ENCODE measurements around the gene MAP2K6.

MAP2K6 gene

DNA sequence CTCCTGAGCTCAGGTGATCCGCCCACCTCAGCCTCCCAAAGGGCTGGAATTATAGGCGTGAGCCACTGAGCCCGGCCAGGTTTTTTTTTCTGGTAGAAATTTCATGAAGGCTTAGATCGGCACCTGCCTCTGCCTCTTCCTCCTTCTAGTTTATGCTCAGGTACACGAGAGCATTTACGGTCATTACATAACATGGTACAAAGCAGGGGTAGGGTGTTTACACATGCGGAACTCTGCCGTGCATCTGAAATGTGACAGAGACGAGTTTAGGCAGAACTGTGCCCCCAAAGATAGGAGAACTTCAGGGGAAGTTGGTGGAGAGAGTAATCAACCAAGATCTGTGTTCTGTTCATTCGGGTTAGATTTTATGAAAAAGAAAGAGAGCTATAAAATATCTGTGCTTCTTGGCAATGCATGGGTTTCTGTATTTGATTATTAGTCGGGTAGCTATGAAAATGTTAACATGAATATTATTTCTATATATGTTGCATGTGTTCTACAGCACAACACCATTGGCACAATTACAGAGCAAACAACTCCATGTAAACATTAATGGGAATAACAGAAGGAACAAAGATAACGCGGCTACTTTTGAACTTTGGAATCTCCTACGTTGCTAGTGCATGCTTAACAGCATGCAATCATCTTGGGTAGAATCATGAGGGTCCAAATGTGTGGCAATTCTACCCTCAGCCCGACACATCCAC, 23.5 kb upstream of the MAP2K6 start:
- Histone ChIP-seq H3K27me3 (peaks cover 7% of the 10 kb centered on the region; the same call in 1 of the 2 replicates), H3K4me1 (no peaks in the 10 kb centered on the region), H3K4me3 (ENCODE audit: low read depth, low read length) (no peak overlapping the region), H3K36me3 (no peaks in the 10 kb centered on the region), H3K9me3 (no peaks in the 10 kb centered on the region)
- TF ChIP-seq, protein P1, sequence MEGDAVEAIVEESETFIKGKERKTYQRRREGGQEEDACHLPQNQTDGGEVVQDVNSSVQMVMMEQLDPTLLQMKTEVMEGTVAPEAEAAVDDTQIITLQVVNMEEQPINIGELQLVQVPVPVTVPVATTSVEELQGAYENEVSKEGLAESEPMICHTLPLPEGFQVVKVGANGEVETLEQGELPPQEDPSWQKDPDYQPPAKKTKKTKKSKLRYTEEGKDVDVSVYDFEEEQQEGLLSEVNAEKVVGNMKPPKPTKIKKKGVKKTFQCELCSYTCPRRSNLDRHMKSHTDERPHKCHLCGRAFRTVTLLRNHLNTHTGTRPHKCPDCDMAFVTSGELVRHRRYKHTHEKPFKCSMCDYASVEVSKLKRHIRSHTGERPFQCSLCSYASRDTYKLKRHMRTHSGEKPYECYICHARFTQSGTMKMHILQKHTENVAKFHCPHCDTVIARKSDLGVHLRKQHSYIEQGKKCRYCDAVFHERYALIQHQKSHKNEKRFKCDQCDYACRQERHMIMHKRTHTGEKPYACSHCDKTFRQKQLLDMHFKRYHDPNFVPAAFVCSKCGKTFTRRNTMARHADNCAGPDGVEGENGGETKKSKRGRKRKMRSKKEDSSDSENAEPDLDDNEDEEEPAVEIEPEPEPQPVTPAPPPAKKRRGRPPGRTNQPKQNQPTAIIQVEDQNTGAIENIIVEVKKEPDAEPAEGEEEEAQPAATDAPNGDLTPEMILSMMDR (IDR thresholded peaks at IDR 0.05; ENCODE audit: low read depth, low read length): no peak
- DNase-seq: no peak

DNA sequence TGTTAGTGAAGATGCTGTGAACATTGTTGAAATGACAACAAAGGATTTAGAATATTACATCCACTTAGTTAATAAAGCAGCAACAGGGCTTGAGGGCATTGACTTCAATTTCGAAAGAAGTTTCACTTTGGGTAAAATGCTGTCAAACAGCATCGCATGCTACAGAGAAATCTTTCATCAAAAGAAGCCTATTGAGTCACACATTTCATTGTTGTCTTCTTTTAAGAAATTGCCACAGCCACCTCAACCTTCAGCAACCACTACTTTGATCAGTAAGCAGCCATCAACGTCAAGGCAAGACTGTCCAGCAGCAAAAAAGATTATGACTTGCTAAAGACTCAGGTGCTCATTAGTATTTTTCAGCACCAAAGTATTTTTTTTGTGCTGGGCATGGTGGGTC, 13.2 kb upstream of the MAP2K6 start:
- Histone ChIP-seq H3K9me3 (no peaks in the 10 kb centered on the region), H3K27me3 (no peaks in the 10 kb centered on the region), H3K36me3 (no peaks in the 10 kb centered on the region), H3K4me1 (no peaks in the 10 kb centered on the region), H3K4me3 (ENCODE audit: low read depth, low read length) (no peak overlapping the region)
- no peak for DNase-seq
- TF ChIP-seq, protein P1 (IDR thresholded peaks at IDR 0.05; ENCODE audit: low read depth, low read length): no peak

- H3K36me3 ChIP-seq: no peaks in the 10 kb centered on the region
- TF ChIP-seq, protein P1 (IDR thresholded peaks at IDR 0.05; ENCODE audit: low read depth, low read length): no peak
- no peaks in the 10 kb centered on the region for H3K4me1 ChIP-seq
- H3K27me3 ChIP-seq: no peaks in the 10 kb centered on the region
- H3K4me3 ChIP-seq (ENCODE audit: low read depth, low read length): no peak overlapping the region
- no peak for DNase-seq
- H3K9me3 ChIP-seq: no peaks in the 10 kb centered on the region
Measured at GRCh38 chr17:69402052-69402451, 12.4 kb upstream of the MAP2K6 start.

DNA sequence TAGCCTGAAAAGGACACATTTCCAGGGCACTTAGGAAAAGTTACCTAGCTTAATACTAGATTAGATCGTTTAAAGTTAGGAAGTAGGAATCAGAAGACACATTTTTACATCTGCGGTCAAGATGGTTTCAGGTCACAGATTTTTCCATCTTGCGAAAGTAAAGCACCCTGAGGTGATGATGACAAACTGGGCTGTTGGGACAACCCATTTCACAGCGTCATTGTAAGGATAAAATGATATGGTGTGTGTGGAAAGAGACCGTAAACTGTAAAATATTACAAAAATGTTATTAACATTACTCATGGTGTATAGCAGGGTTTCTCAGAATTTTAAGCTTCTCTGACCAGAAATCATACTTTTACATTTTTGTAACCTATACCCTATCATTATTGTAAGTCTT, 10.1 kb upstream of the MAP2K6 start:
- TF ChIP-seq, protein P1 (IDR thresholded peaks at IDR 0.05; ENCODE audit: low read depth, low read length): no peak
- no peak overlapping the region for H3K4me3 ChIP-seq (ENCODE audit: low read depth, low read length)

DNA sequence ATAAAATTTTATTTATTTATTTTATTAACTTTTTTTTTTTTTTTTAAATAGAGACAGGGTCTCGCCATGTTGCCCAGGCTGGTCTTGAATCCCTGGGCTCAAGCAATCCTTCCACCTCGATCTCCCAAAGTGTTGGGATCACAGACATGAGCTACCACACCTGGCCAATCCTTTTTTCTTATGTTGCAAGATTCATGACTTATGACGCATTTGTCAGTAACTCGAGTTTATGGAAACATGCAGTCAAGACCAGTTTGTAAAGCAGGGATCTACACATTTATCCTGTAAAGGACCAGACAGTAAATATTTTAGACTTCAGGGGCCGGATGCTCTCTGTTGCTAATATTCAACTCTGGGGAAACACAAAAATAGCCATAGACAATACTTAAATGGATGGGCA, 9.4 kb upstream of the MAP2K6 start:
- Histone ChIP-seq H3K9me3 (no peaks in the 10 kb centered on the region), H3K4me3 (ENCODE audit: low read depth, low read length) (no peak overlapping the region), H3K36me3 (no peaks in the 10 kb centered on the region), H3K4me1 (no peaks in the 10 kb centered on the region), H3K27me3 (no peaks in the 10 kb centered on the region)
- no peak for DNase-seq
- TF ChIP-seq, protein P1 (IDR thresholded peaks at IDR 0.05; ENCODE audit: low read depth, low read length): no peak

More for the DNA sequence above, 10.1 kb upstream of the MAP2K6 start:
- Histone ChIP-seq H3K4me1 (no peaks in the 10 kb centered on the region), H3K27me3 (no peaks in the 10 kb centered on the region), H3K36me3 (no peaks in the 10 kb centered on the region), H3K9me3 (no peaks in the 10 kb centered on the region)
- no peak for DNase-seq

DNA sequence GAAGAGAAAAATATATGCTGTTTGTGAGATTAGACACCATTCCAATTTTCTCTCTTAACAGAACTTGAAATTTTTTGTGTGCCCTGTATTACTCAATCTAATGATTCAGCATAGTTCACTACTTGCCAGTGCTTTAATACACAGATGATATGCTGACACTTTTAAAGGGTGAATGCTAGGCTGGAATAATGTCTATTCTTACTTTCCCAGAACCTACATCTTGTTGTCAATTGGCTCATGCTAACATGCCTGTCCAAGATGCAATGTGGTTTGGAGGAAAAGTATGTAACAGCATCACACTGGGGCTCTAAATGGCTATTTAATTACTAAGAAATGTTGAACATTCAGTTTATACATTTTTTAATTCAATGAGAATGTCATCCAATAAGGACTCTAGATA, 7.6 kb upstream of the MAP2K6 start:
- DNase-seq: no peak
- Histone ChIP-seq H3K27me3 (no peaks in the 10 kb centered on the region), H3K9me3 (no peaks in the 10 kb centered on the region), H3K36me3 (no peaks in the 10 kb centered on the region), H3K4me3 (ENCODE audit: low read depth, low read length) (no peak overlapping the region), H3K4me1 (no peaks in the 10 kb centered on the region)
- TF ChIP-seq, protein P1 (IDR thresholded peaks at IDR 0.05; ENCODE audit: low read depth, low read length): no peak
